Measurements from ENCODE around the gene CCNB1. TPM values are rescaled to one million over a fixed set of nuclear protein-coding genes. Genes with fewer than 3 reads are reported as not detected.
"Not testable (repeated sequence)": the region's sequence is repeated elsewhere in the genome, so short reads cannot be mapped to it uniquely, and the experiment has no call there.

CCNB1 gene
- polyA plus RNA-seq, 3 donors from 2014 or later, result 2.0 to 4.9 (median 2.0) TPM

- Mint-ChIP-seq H3K9me3 (no peaks in the 10 kb centered on the region), H3K27me3 (ENCODE audit: low read depth in 3 of 3) (peaks cover 0 to 5% (median 2%) of the 10 kb centered on the region in 3 donors), H3K27ac (no peak overlapping the region), H3K4me1 (no peaks in the 10 kb centered on the region), H3K4me3 (no peak overlapping the region), H3K36me3 (peaks cover 0 to 5% (median 0%) of the 10 kb centered on the region in 3 donors)
- no peak for DNase-seq
Measured at GRCh38 chr5:69152731-69153130, 14.2 kb upstream of the CCNB1 start.

GRCh38 chr5:69156456-69156855 lies 10.5 kb upstream of the CCNB1 start:
- DNase-seq, result no peak
- Mint-ChIP-seq H3K27me3 (ENCODE audit: low read depth in 3 of 3) (peaks cover 0 to 5% (median 2%) of the 10 kb centered on the region in 3 donors), H3K36me3 (no peaks in the 10 kb centered on the region), H3K27ac (no peak overlapping the region), H3K4me3 (no peak overlapping the region), H3K9me3 (no peaks in the 10 kb centered on the region), H3K4me1 (no peaks in the 10 kb centered on the region)

GRCh38 chr5:69158039-69158438 lies 8.9 kb upstream of the CCNB1 start:
- H3K4me1 Mint-ChIP-seq, result no peaks in the 10 kb centered on the region

GRCh38 chr5:69160651-69161050 lies 6.3 kb upstream of the CCNB1 start:
- peaks cover 0 to under 1% of the 10 kb centered on the region in 2 donors for H3K4me1 Mint-ChIP-seq
- no peaks in the 10 kb centered on the region for H3K9me3 Mint-ChIP-seq
- H3K27me3 Mint-ChIP-seq (ENCODE audit: low read depth in 3 of 3), result peaks cover 0 to 1% (median 0%) of the 10 kb centered on the region in 3 donors
- DNase-seq, result no peak
- H3K4me3 Mint-ChIP-seq, result no peak overlapping the region
- no peak overlapping the region for H3K27ac Mint-ChIP-seq
- H3K36me3 Mint-ChIP-seq, result no peaks in the 10 kb centered on the region

More at GRCh38 chr5:69158039-69158438, 8.9 kb upstream of the CCNB1 start:
- H3K27me3 Mint-ChIP-seq (ENCODE audit: low read depth in 3 of 3), result peaks cover 0 to 3% (median 2%) of the 10 kb centered on the region in 3 donors
- H3K9me3 Mint-ChIP-seq, result no peaks in the 10 kb centered on the region
- no peak for DNase-seq
- H3K4me3 Mint-ChIP-seq, result no peak overlapping the region
- H3K36me3 Mint-ChIP-seq, result no peaks in the 10 kb centered on the region
- no peak overlapping the region for H3K27ac Mint-ChIP-seq

GRCh38 chr5:69167493-69167855 lies 524 bp downstream of the CCNB1 start:
- Mint-ChIP-seq H3K4me3 (peak overlapping the region; percentile 89 to 95 (median 93)), H3K36me3 (peaks cover 0 to 7% (median 4%) of the 10 kb centered on the region in 3 donors)
- no peak for DNase-seq

GRCh38 chr5:69167929-69168328 lies 979 bp downstream of the CCNB1 start:
- Mint-ChIP-seq H3K27me3 (ENCODE audit: low read depth in 3 of 3) (peaks cover 4 to 9% (median 7%) of the 10 kb centered on the region in 3 donors), H3K4me3 (peak overlapping the region; percentile 89 to 95 (median 93)), H3K4me1 (peaks cover 26 to 28% of the 10 kb centered on the region in 2 donors), H3K27ac (peak overlapping the region in 3 of 6 donors; percentile 34 to 80 (median 76)), H3K9me3 (no peaks in the 10 kb centered on the region), H3K36me3 (peaks cover 0 to 7% (median 4%) of the 10 kb centered on the region in 3 donors)
- DNase-seq, result peak in 1 of 3 donors; percentile 1

More at GRCh38 chr5:69167493-69167855, 524 bp downstream of the CCNB1 start:
- H3K27ac Mint-ChIP-seq, result peak overlapping the region; percentile 76 to 89 (median 80)
- no peaks in the 10 kb centered on the region for H3K9me3 Mint-ChIP-seq
- peaks cover 26 to 28% of the 10 kb centered on the region in 2 donors for H3K4me1 Mint-ChIP-seq
- peaks cover 4 to 9% (median 7%) of the 10 kb centered on the region in 3 donors for H3K27me3 Mint-ChIP-seq (ENCODE audit: low read depth in 3 of 3)

GRCh38 chr5:69170495-69170894 lies 3.5 kb downstream of the CCNB1 start:
- Mint-ChIP-seq H3K9me3 (no peaks in the 10 kb centered on the region), H3K4me1 (peaks cover 26 to 28% of the 10 kb centered on the region in 2 donors)

GRCh38 chr5:69170969-69171368 lies 4.0 kb downstream of the CCNB1 start:
- DNase-seq, result no peak
- Mint-ChIP-seq H3K4me1 (peaks cover 25 to 26% of the 10 kb centered on the region in 2 donors), H3K9me3 (no peaks in the 10 kb centered on the region), H3K27me3 (ENCODE audit: low read depth in 3 of 3) (peaks cover 4 to 9% (median 4%) of the 10 kb centered on the region in 3 donors), H3K27ac (no peak overlapping the region), H3K4me3 (no peak overlapping the region), H3K36me3 (peaks cover 4 to 18% (median 11%) of the 10 kb centered on the region in 3 donors)

More at GRCh38 chr5:69170495-69170894, 3.5 kb downstream of the CCNB1 start:
- no peak overlapping the region for H3K4me3 Mint-ChIP-seq
- DNase-seq, result no peak
- H3K36me3 Mint-ChIP-seq, result peaks cover 4 to 18% (median 10%) of the 10 kb centered on the region in 3 donors
- H3K27me3 Mint-ChIP-seq (ENCODE audit: low read depth in 3 of 3), result peaks cover 4 to 9% (median 7%) of the 10 kb centered on the region in 3 donors
- H3K27ac Mint-ChIP-seq, result no peak overlapping the region

GRCh38 chr5:69181659-69182293 lies 14.8 kb downstream of the CCNB1 start:
- not testable (repeated sequence) for H3K27me3 Mint-ChIP-seq (ENCODE audit: low read depth in 3 of 3); H3K36me3 Mint-ChIP-seq; H3K27ac Mint-ChIP-seq; DNase-seq; H3K9me3 Mint-ChIP-seq; H3K4me3 Mint-ChIP-seq; H3K4me1 Mint-ChIP-seq

GRCh38 chr5:69184621-69185020 lies 17.7 kb downstream of the CCNB1 start:
- DNase-seq, result no peak
- peaks cover 0 to 10% (median 8%) of the 10 kb centered on the region in 3 donors for H3K27me3 Mint-ChIP-seq (ENCODE audit: low read depth in 3 of 3)
- no peak overlapping the region for H3K27ac Mint-ChIP-seq
- H3K36me3 Mint-ChIP-seq, result no peaks in the 10 kb centered on the region
- no peaks in the 10 kb centered on the region for H3K9me3 Mint-ChIP-seq
- peaks cover 8 to 12% of the 10 kb centered on the region in 2 donors for H3K4me1 Mint-ChIP-seq
- no peak overlapping the region for H3K4me3 Mint-ChIP-seq

GRCh38 chr5:69187342-69187741 lies 20.4 kb downstream of the CCNB1 start:
- H3K9me3 Mint-ChIP-seq, result no peaks in the 10 kb centered on the region
- peaks cover 0 to 8% (median 2%) of the 10 kb centered on the region in 3 donors for H3K27me3 Mint-ChIP-seq (ENCODE audit: low read depth in 3 of 3)
- DNase-seq, result no peak
- H3K4me1 Mint-ChIP-seq, result peaks cover 15 to 20% of the 10 kb centered on the region in 2 donors
- H3K36me3 Mint-ChIP-seq, result peaks cover 0 to 3% (median 0%) of the 10 kb centered on the region in 3 donors
- peak overlapping the region in 2 of 5 donors; percentile 25 to 50 for H3K4me3 Mint-ChIP-seq
- peak overlapping the region in 3 of 6 donors; percentile 17 to 70 (median 62) for H3K27ac Mint-ChIP-seq

GRCh38 chr5:69188811-69189161 lies 21.8 kb downstream of the CCNB1 start:
- Mint-ChIP-seq H3K27ac (peak overlapping the region; percentile 87 to 95 (median 92)), H3K36me3 (peaks cover 0 to 4% (median 0%) of the 10 kb centered on the region in 3 donors), H3K4me1 (peaks cover 15 to 20% of the 10 kb centered on the region in 2 donors), H3K4me3 (peak overlapping the region; percentile 92 to 96 (median 94)), H3K27me3 (ENCODE audit: low read depth in 3 of 3) (peaks cover 0 to 8% (median 1%) of the 10 kb centered on the region in 3 donors), H3K9me3 (no peaks in the 10 kb centered on the region)
- DNase-seq, result peak in 1 of 3 donors; percentile 2

GRCh38 chr5:69189162-69190086 lies 22.5 kb downstream of the CCNB1 start, which contains the start of gene CENPH:
TSS of gene CENPH (plus strand) at chr5:69189583. CDS start at chr5:69189635, 52 bp downstream.
- Mint-ChIP-seq H3K9me3 (no peaks in the 10 kb centered on the region), H3K36me3 (peaks cover 0 to 4% (median 0%) of the 10 kb centered on the region in 3 donors), H3K27me3 (ENCODE audit: low read depth in 3 of 3) (peaks cover 0 to 8% (median 1%) of the 10 kb centered on the region in 3 donors), H3K4me1 (peaks cover 15 to 20% of the 10 kb centered on the region in 2 donors), H3K27ac (peak within 1 kb of the TSS; percentile 87 to 95 (median 92)), H3K4me3 (peak within 1 kb of the TSS; percentile 92 to 96 (median 94))
- DNase-seq, result peak; percentile 89 to 91 (median 89)
